PC-3 (cell line): ENCODE results near the gene NPFFR2.

Experiments used
- CTCF ChIP-seq: fragments of 300-600 bp; sonication (generic); conservative IDR thresholded peaks from 2 replicates; pipeline ENCODE4 v1.5.1; 2017; ENCODE audit warnings: antibody characterized with exemption, low read depth, mild to moderate bottlenecking, low read length
- EZH2 ChIP-seq: fragments of 300-600 bp; sonication (generic); IDR thresholded peaks from one replicate; pipeline ENCODE4 v1.6.1; 2017; ENCODE audit warnings: antibody characterized with exemption, mild to moderate bottlenecking, low read length; ENCODE audit not compliant: unreplicated experiment
- EZH2phosphoT487 ChIP-seq: fragments of 300-600 bp; sonication (generic); IDR thresholded peaks from 2 replicates; pipeline ENCODE4 v1.6.1; 2018; ENCODE audit warnings: mild to moderate bottlenecking, antibody characterized with exemption, low read length, borderline replicate concordance

GRCh38 chr4:72055566-72055965 lies 23.8 kb downstream of the NPFFR2 start:
- TF ChIP-seq CTCF (no peak), EZH2 (no peak), EZH2phosphoT487 (no peak)
